Fibroblast of lung (primary cell): ENCODE measurements around the gene RAP1GDS1. TPM values are rescaled to one million over a fixed set of nuclear protein-coding genes. Genes with fewer than 3 reads are reported as not detected.

Source experiments
- DNase-seq, 2 donors: peaks; one replicate each; pipeline versions ENCODE4 v3.0.0 to v3.0.0-alpha.2; 2010; ENCODE audit warnings: low read depth in 2 of 2
- H2AFZ ChIP-seq: 2 replicates; pipeline ENCODE4 v1.5.1; 2012; ENCODE audit warnings: low read length, control low read depth, inconsistent platforms
- H3K27ac ChIP-seq: 2 replicates; pipeline ENCODE4 v1.5.1; 2011; ENCODE audit warnings: low read length, control low read depth; ENCODE audit not compliant: insufficient read depth
- H3K27me3 ChIP-seq: 2 replicates; pipeline ENCODE4 v1.5.1; 2011; ENCODE audit warnings: mild to moderate bottlenecking, low read length; ENCODE audit not compliant: control insufficient read depth, insufficient read depth
- H3K36me3 ChIP-seq: 2 replicates; pipeline ENCODE4 v1.5.1; 2011; ENCODE audit warnings: low read length; ENCODE audit not compliant: control insufficient read depth, insufficient read depth
- H3K4me1 ChIP-seq: 2 replicates; pipeline ENCODE4 v1.5.1; 2011; ENCODE audit warnings: low read length; ENCODE audit not compliant: control insufficient read depth, insufficient read depth; ENCODE audit errors: extremely low read depth
- H3K4me2 ChIP-seq: 2 replicates; pipeline ENCODE4 v1.5.1; 2011; ENCODE audit warnings: low read length, control low read depth; ENCODE audit not compliant: insufficient read depth; ENCODE audit errors: extremely low read depth
- H3K4me3 ChIP-seq, 4 experiments: fragments of 200-600 bp in 1 of 4; sonication (generic) in 1 of 4; replicated peaks in 1 of 4; 2 replicates each; pipeline ENCODE4 v1.5.1; 2011 to 2016; ENCODE audit warnings: low read length in 4 of 4, low read depth in 3 of 4, mild to moderate bottlenecking in 3 of 4, control low read depth in 2 of 4, inconsistent platforms in 1 of 4, mixed read lengths in 1 of 4; ENCODE audit not compliant: insufficient read depth in 1 of 4; ENCODE audit errors: control extremely low read depth in 1 of 4
- H3K79me2 ChIP-seq: 2 replicates; pipeline ENCODE4 v1.5.1; 2012; ENCODE audit warnings: mild to moderate bottlenecking, low read length, inconsistent platforms; ENCODE audit not compliant: control insufficient read depth, insufficient read depth
- H3K9ac ChIP-seq: 2 replicates; pipeline ENCODE4 v1.5.1; 2011; ENCODE audit warnings: mild to moderate bottlenecking, low read length, control low read depth; ENCODE audit not compliant: insufficient read depth
- H3K9me3 ChIP-seq: 2 replicates; pipeline ENCODE4 v1.5.1; 2012; ENCODE audit warnings: low read depth, low read length; ENCODE audit not compliant: control insufficient read depth, insufficient read depth
- H4K20me1 ChIP-seq: 2 replicates; pipeline ENCODE4 v1.5.1; 2011; ENCODE audit warnings: low read length; ENCODE audit not compliant: control insufficient read depth, insufficient read depth; ENCODE audit errors: extremely low read depth
- EZH2 ChIP-seq: IDR thresholded peaks from 2 replicates; pipeline ENCODE4 v1.5.1; 2012; ENCODE audit warnings: low read length, control low read depth, mild to moderate bottlenecking; ENCODE audit errors: missing control alignments
- polyA plus RNA-seq, 2 donors: library from polyadenylated mRNA; depleted of rRNA in 1 of 2; stranded (reverse) in 1 of 2; unstranded in 1 of 2; fragments of >200 nt; gene quantifications; 2 replicates each; pipeline ENCODE4 v1.2.1, GENCODE V29; 2011 to 2012; ENCODE audit warnings: missing spikeins in 1 of 2
- total RNA-seq: library from RNA; depleted of rRNA; stranded (reverse); fragments of >200 nt; gene quantifications from 2 replicates; pipeline ENCODE4 v1.2.1, GENCODE V29; 2014
- TF ChIP-seq, protein P1 (sequence below), 2 donors: IDR thresholded peaks in 1 of 2; conservative IDR thresholded peaks in 1 of 2; 1 replicate in 1 of 2; 2 replicates in 1 of 2; pipeline ENCODE4 v1.5.1; 2011 to 2012; ENCODE audit warnings: low read length in 2 of 2, control low read depth in 1 of 2, inconsistent platforms in 1 of 2, low read depth in 1 of 2, mild to moderate bottlenecking in 1 of 2

The RAP1GDS1 gene
- total and polyA plus RNA-seq, 2 donors (not counting 1 experiment from before 2014, with no cell fraction given): 68.3 to 103 TPM

- H3K27me3 ChIP-seq: no peaks in the 10 kb centered on the region
- H3K4me1 ChIP-seq: peaks cover 4% of the 10 kb centered on the region
- H3K79me2 ChIP-seq: peaks cover 2% of the 10 kb centered on the region
- H3K4me3 ChIP-seq: no peak overlapping the region
- no peak overlapping the region for H3K4me2 ChIP-seq
- H2AFZ ChIP-seq: no peak overlapping the region
- TF ChIP-seq, protein P1, sequence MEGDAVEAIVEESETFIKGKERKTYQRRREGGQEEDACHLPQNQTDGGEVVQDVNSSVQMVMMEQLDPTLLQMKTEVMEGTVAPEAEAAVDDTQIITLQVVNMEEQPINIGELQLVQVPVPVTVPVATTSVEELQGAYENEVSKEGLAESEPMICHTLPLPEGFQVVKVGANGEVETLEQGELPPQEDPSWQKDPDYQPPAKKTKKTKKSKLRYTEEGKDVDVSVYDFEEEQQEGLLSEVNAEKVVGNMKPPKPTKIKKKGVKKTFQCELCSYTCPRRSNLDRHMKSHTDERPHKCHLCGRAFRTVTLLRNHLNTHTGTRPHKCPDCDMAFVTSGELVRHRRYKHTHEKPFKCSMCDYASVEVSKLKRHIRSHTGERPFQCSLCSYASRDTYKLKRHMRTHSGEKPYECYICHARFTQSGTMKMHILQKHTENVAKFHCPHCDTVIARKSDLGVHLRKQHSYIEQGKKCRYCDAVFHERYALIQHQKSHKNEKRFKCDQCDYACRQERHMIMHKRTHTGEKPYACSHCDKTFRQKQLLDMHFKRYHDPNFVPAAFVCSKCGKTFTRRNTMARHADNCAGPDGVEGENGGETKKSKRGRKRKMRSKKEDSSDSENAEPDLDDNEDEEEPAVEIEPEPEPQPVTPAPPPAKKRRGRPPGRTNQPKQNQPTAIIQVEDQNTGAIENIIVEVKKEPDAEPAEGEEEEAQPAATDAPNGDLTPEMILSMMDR (conservative IDR thresholded peaks at IDR 0.05 in 1 of 2, IDR thresholded peaks at IDR 0.05 in 1 of 2; ENCODE audit: low read depth in 1 of 2, low read length in 2 of 2): no peak
- TF ChIP-seq EZH2: no peak
- H4K20me1 ChIP-seq: no peaks in the 10 kb centered on the region
- no peaks in the 10 kb centered on the region for H3K9me3 ChIP-seq
- H3K9ac ChIP-seq: no peak overlapping the region
- no peak overlapping the region for H3K27ac ChIP-seq
- no peaks in the 10 kb centered on the region for H3K36me3 ChIP-seq
- DNase-seq: no peak
These were observed 57.3 kb downstream of the RAP1GDS1 start for GRCh38 chr4:98318521-98318920.

GRCh38 chr4:98319021-98319420, 57.8 kb downstream of the RAP1GDS1 start:
- Histone ChIP-seq H3K4me1 (peaks cover 4% of the 10 kb centered on the region), H2AFZ (no peak overlapping the region), H3K27ac (no peak overlapping the region), H3K4me3 (no peak overlapping the region), H3K79me2 (peaks cover 2% of the 10 kb centered on the region), H3K4me2 (no peak overlapping the region), H3K9me3 (no peaks in the 10 kb centered on the region), H3K9ac (no peak overlapping the region), H4K20me1 (no peaks in the 10 kb centered on the region), H3K36me3 (no peaks in the 10 kb centered on the region), H3K27me3 (no peaks in the 10 kb centered on the region)
- DNase-seq: no peak
- no peak for TF ChIP-seq EZH2
- TF ChIP-seq, protein P1 (conservative IDR thresholded peaks at IDR 0.05 in 1 of 2, IDR thresholded peaks at IDR 0.05 in 1 of 2; ENCODE audit: low read depth in 1 of 2, low read length in 2 of 2): no peak

- TF ChIP-seq EZH2: no peak
- TF ChIP-seq, protein P1 (conservative IDR thresholded peaks at IDR 0.05 in 1 of 2, IDR thresholded peaks at IDR 0.05 in 1 of 2; ENCODE audit: low read depth in 1 of 2, low read length in 2 of 2): no peak
- H3K9ac ChIP-seq: no peak overlapping the region
- no peak for DNase-seq
- H4K20me1 ChIP-seq: no peaks in the 10 kb centered on the region
- no peaks in the 10 kb centered on the region for H3K9me3 ChIP-seq
- no peaks in the 10 kb centered on the region for H3K36me3 ChIP-seq
- no peak overlapping the region for H3K27ac ChIP-seq
- H3K4me3 ChIP-seq: no peak overlapping the region
- H3K4me2 ChIP-seq: no peak overlapping the region
- no peaks in the 10 kb centered on the region for H3K27me3 ChIP-seq
- H3K4me1 ChIP-seq: no peaks in the 10 kb centered on the region
- no peak overlapping the region for H2AFZ ChIP-seq
- no peaks in the 10 kb centered on the region for H3K79me2 ChIP-seq
These were observed 65.0 kb downstream of the RAP1GDS1 start for GRCh38 chr4:98326168-98326567.
